A549 treated with GW870086 at 1 μM for 4 hours (cell line): ENCODE results near the gene OPN4. TPM values are rescaled to one million over a fixed set of nuclear protein-coding genes. Genes with fewer than 3 reads are reported as not detected.

ENCODE experiments used
- total RNA-seq: library from RNA; stranded (reverse); fragments of 200-300 nt; extraction: Qiagen RNA extraction; gene quantifications from 5 replicates; pipeline ENCODE4 v1.2.3, GENCODE V29; 2022; ENCODE audit warnings: low read depth

OPN4 gene, protein sequence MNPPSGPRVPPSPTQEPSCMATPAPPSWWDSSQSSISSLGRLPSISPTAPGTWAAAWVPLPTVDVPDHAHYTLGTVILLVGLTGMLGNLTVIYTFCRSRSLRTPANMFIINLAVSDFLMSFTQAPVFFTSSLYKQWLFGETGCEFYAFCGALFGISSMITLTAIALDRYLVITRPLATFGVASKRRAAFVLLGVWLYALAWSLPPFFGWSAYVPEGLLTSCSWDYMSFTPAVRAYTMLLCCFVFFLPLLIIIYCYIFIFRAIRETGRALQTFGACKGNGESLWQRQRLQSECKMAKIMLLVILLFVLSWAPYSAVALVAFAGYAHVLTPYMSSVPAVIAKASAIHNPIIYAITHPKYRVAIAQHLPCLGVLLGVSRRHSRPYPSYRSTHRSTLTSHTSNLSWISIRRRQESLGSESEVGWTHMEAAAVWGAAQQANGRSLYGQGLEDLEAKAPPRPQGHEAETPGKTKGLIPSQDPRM
- not detected in 5 replicates for total RNA-seq

DNA sequence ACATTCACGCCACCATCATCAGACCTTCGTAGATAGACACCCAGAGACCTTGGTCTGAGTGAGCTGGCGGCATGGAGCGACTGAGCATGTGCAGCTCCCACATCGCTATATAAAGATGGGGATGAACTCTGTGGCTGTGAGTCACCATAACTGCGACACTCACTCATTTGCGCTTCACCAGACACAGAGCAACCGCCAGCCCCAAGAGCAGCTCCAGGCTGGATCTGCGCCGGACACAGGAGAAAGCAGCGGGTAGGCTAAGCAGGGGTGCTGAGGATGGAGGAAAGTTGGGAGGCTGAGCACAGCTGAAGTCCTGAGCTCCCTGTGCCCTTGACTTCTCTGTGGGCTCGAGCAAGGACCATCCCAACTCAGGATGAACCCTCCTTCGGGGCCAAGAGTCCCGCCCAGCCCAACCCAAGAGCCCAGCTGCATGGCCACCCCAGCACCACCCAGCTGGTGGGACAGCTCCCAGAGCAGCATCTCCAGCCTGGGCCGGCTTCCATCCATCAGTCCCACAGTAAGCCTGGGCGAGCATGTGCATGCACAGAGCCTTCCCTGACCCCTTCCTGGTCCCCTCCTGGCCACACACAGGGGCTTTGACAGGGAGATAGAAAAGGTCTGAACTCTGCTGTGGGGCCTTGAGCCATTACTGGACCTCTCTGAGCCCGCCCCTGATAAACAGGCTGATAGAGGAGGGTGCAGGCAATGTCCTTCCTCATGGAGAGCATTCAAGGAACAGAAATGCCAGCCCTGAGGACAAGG lies at the start of gene OPN4:
TSS of gene OPN4 (plus strand) at position 137 of the 762 bp plus-strand sequence. CDS start at position 374, 237 bp downstream.

DNA sequence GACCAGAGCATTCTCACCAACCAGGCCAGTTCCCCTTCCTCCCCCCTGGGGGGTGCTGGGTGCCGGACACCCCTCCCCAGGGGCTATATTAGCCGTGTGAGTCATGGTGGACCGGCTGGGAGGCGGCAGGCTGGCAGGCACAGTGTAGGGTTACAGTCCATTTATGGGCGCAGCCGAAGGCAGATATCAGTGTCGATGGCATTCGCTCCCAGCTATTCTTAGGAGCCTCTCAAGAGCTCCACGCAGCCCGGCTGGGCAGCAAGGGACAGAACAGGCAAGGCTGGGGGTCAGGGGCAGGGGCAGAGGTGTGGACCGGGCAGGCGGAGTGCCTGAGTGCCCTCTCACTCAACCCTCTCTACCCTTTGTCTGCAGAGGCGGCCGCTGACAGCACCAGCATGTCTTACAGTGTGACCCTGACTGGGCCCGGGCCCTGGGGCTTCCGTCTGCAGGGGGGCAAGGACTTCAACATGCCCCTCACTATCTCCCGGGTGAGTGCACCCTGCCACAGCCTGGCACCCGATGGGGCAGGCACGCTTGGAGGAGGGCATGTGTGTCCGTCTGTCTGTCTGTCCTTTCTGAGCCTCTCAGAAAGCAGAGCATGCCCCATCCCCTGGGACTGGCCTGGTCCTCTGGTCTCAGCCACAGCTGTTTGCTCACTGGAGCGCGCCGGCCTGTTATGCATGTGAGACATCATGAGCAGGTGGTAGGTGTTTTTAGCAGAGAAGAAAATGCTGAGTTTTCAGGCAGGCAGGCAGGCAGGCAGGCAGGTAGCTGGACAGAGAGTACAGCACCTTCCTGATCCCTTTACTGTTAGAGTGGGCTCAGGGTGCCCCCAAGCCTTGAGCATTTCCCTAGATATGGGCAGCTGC lies 14.2 kb downstream of the OPN4 start, which contains the start of gene LDB3:
TSS of gene LDB3 (plus strand) at position 215 of the 869 bp plus-strand sequence. CDS start at position 396, 181 bp downstream.

Other genes starting within 250 kb of the OPN4 start
- 14.9 to 16.6 TPM (median 15.9 TPM) in 5 replicates for gene WAPL, start 132.8 kb upstream of the OPN4 start, total RNA-seq
- 0.03 to 0.07 TPM (median 0.04 TPM) in 4 of 5 replicates, not detected in the other for gene LDB3, start 14.0 kb downstream of the OPN4 start, total RNA-seq
- 16.7 to 27.3 TPM (median 25.7 TPM) in 5 replicates for gene BMPR1A, start 102.1 kb downstream of the OPN4 start, total RNA-seq